Midbrain (tissue), 1 donor: Measurements from ENCODE around the gene NIBAN1.
"Not testable (repeated sequence)": the region's sequence is repeated elsewhere in the genome, so short reads cannot be mapped to it uniquely, and the experiment has no call there.

Experiments used
- DNase-seq: peaks from one replicate; lab custom pipeline; 2025; lab: John Stamatoyannopoulos, UW

NIBAN1 gene, protein sequence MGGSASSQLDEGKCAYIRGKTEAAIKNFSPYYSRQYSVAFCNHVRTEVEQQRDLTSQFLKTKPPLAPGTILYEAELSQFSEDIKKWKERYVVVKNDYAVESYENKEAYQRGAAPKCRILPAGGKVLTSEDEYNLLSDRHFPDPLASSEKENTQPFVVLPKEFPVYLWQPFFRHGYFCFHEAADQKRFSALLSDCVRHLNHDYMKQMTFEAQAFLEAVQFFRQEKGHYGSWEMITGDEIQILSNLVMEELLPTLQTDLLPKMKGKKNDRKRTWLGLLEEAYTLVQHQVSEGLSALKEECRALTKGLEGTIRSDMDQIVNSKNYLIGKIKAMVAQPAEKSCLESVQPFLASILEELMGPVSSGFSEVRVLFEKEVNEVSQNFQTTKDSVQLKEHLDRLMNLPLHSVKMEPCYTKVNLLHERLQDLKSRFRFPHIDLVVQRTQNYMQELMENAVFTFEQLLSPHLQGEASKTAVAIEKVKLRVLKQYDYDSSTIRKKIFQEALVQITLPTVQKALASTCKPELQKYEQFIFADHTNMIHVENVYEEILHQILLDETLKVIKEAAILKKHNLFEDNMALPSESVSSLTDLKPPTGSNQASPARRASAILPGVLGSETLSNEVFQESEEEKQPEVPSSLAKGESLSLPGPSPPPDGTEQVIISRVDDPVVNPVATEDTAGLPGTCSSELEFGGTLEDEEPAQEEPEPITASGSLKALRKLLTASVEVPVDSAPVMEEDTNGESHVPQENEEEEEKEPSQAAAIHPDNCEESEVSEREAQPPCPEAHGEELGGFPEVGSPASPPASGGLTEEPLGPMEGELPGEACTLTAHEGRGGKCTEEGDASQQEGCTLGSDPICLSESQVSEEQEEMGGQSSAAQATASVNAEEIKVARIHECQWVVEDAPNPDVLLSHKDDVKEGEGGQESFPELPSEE

GRCh38 chr1:184974056-184974836, at the start of gene NIBAN1:
NIBAN1 (minus strand) TSS chr1:184974508; CDS start chr1:184974356, 152 bp downstream.
- DNase-seq, result no peak

DNA sequence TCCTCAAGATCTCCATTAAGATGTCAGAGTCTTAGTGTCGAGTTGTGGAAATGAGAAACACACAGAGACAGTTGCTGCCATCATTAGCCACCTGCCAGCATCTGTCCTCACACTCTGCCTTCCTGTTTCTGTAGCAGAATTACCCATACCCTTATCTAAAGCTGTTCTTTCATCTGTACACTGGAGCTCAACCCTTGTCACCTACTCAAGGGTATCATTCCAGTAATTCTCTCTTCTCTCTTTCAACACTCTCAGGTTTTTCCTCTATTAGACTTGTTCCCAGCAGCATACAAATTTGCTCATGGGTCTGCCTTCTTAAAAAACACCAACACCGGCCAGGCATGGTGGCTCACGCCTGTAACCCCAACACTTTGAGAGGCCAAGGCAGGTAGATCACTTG, 43.7 kb upstream of the NIBAN1 start:
- no peak for DNase-seq

- DNase-seq, result no peak
These were observed 43.0 kb upstream of the NIBAN1 start for GRCh38 chr1:185017338-185017737.

DNA sequence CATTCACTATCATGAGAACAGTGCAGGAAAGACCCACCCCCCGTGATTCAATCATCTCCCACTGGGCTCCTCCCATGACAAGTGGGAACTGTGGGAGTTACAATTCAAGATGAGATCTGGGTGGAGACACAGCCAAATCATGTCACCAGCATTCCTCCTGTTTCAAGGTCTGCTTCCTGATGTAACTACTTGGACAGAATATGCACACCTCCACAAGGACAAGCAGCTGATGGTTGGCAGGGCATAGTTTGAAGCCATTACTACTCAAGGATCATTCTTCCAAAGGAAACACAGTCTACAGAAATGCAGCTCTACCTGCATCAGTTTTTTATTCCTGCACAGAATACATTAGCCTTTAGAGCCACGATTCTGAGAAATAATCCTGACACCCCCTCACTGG, 42.6 kb upstream of the NIBAN1 start:
- DNase-seq, result no peak

DNA sequence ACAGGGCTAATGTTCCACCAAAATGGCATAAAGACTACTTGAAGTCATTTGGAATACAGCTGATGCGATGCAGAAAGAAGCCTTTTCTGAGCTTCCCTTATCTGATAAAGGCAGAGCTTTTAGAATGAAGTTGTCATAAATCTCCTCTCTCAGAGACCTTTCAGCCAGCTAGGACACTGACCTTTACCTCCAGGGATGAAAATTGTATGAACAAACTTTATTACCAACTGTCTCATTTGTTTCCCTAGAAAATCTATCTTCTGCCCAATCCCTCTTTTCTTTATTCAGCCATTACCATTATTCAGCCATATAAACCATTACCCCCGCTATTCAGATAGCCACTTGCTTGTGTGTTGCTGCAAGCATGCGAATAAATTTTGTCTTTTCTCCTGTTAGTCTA, 41.3 kb upstream of the NIBAN1 start:
- DNase-seq, result no peak

GRCh38 chr1:185014941-185015340, 40.6 kb upstream of the NIBAN1 start:
- no peak for DNase-seq

DNA sequence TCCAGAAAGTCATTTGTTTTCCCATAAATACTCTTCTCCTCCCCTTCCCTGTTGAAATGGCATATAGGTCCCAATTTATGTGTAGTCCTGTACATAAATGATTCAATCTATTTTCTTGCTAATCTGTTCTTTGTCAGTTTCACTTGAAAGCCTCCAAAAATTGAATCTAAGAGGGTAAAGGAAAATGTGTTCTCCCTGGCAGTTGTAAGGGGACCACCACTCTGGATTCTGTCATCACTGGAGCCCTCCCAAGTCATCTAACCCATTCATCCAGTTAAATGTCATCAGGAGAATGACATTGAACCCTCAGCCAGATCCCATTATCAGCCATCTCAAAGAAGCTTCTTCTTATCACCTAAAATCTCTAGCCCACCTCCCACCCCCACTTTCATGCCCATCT, 36.1 kb upstream of the NIBAN1 start:
- no peak for DNase-seq

DNA sequence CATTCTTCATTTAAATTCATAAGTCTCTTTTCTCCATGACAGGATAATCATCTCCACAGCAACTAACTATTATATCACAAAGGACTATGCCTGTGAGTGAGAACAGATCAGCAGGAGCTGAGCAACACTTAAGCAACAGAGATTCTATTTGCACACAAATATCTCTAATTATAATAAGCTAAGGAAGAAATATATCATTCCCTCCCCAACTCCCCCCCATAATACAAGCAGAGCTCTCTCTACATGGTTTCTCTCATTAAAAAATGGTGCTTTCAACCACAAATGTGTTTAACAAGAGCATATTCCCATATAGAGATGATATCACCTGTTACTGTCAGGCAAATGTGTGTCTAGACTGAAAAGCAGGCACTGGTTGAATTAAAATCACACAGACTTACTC, 34.5 kb upstream of the NIBAN1 start:
- no peak for DNase-seq

GRCh38 chr1:185001312-185001880, 27.1 kb upstream of the NIBAN1 start:
- DNase-seq, result not testable (repeated sequence)

DNA sequence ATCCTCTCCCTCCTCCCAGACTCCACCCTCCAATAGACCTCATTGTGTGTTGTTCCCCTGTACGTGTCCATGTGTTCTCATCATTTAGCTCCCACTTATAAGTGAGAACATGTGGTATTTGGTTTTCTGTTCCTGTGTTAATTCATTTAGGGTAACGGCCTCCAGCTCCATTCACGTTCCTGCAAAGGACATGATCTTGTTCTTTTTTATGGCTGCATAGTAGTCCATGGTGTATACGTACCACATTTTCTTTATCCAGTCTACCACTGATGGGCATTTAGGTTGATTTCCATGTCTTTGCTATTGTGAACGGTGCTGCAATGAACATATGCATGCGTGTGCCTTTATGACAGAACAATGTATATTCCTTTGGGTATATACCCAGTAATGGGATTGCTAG, 25.7 kb upstream of the NIBAN1 start:
- not testable (repeated sequence) for DNase-seq

DNA sequence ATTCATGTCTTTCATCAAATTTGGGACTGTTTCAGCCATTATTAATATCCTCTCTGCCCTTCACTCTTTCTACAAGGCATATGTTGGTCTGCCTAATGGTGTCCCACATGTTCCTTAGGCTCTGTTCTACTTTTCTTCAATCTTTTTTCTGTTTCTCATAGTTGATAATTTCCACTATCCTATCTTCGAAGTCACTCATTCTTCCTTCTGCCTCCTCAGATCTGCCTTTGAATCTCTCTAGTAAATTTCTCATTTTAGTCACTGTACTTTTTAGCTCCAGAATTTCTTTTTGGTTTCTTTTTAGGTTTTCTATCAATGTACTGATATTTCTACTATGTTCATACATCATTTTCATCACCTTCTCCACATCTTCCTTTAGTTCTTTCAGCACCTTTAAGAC, 20.0 kb upstream of the NIBAN1 start:
- no peak for DNase-seq

DNA sequence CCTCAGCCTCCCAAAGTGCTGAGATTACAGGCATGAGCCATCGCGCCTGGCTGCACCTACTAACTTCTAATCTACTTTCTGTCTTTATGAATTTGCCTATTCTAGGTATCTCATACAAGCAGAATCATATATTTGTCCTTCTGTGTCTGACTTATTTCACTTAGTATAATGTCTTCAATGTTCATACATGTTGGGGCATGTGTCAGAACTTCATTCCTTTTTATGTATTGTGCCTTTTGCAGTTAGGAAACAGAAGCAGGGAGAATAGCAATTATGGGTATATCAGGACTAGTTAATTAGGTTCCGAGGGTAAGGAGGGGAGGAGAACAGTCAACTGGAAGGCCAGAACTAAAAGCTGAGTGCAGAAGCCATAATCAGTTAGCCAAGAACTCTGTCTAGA, 18.0 kb upstream of the NIBAN1 start:
- no peak for DNase-seq

DNA sequence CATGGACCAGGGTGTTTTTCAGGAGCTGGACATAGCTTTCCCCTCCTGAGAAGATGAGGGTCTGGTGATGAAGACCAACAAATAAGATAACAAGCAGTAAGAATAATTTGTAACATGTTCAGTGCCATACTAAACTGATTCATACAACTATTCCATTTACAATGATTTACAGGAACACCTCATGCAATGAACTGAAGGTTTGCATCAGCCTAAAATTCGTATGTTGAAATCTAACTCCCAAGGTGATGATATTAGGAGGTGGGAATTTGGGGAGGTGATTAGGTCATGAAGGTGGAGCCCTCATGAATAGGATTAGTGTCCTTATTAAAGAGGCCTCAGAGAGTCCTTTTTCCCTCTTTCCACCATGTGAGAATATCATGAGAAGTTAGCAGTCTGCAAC, 15.9 kb upstream of the NIBAN1 start:
- DNase-seq, result no peak

GRCh38 chr1:184988506-184988905, 14.2 kb upstream of the NIBAN1 start:
- no peak for DNase-seq

DNA sequence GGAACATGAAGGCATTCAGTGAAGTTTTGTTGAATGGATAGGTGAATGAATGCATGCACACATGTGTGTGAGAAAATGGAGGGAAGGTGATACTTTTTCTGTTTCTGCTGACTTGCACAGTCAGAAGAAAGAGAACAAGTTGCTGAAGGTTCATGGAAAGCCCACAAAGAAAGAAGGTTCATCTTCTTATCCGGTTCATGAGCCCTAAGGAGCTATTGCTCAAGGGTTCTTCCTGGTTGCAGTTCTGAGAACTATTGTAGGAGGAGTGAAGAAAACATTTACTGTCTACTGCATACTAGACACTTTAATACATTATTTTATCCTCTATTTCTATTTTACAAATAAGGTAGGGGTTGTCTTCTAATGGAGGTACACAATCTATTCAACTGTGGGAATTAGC, 13.4 kb upstream of the NIBAN1 start:
- no peak for DNase-seq

DNA sequence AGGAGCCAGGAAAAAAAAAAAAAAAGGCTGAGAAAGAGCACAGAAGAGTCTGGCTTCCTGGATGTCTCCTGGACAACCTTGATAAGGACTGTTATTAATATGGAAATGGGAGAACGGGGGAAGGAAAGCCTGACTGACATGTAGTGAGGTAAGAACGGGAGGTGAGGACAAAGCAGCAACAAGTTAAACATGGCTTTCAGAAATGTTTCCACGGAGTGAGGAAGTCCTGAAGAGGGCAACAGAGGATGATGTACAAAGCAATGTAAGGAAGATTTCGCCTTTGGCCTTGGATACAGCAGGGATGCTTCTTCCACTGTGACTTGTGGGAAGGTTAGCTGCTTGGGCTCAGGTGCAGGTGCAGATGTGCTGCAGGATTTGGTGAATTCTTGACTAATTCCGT, 11.9 kb upstream of the NIBAN1 start:
- no peak for DNase-seq

DNA sequence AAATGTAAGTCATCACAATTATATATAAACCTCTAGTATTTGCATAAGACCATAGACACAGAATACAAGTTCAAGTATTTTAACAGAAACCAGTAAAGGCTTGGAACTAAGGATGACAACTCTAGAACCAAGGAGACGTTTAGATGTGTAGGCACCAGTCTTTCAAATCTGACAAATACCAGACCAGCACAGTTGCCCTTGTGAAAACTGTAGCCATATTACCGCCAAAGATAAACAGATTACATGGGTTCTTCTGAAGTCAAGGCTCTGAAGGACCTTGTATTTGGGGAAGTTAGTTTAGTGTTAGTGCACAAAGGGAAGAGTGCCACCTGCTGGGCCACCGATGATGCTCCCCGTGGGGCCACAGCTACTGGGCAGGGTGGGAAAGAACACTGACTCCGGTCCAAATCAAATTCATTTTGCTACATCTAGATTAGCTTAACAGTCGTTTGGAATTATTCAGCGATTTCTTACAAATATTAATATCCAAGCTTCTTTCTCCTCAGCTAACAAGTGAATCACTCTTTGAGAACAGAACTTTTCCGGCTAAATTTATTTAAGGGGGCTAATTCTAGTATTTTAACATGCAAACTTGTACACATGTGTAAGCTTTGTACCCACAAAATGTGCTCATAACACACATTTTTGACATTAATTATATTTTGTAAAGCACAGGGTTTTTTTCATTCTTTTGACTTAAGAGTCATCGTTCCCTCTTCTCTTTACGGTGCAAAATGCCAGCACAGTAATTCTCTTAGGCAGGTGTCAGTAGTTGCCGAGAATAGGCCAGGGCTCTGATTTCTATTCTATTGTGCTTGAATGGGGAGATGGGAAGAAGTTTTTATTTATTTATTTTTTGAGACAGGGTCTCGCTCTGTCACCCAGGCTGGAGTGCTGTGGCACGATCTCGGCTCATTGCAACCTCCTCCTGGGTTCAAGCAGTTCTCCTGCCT, 8.0 kb upstream of the NIBAN1 start:
- DNase-seq, result peak; percentile 57

- no peak for DNase-seq
These were observed 6.4 kb upstream of the NIBAN1 start for GRCh38 chr1:184980726-184981125.

- DNase-seq, result no peak
These were observed 1.0 kb upstream of the NIBAN1 start for GRCh38 chr1:184975208-184975870.

- DNase-seq, result no peak
These were observed 468 bp upstream of the NIBAN1 start for GRCh38 chr1:184974837-184975115.
